Activated CD4-positive, alpha-beta T cell treated with anti-CD3 and anti-CD28 coated beads for 4 hours (primary cell): ENCODE data around the gene PCIF1.
A peak's percentile ranks its signal among the peaks of the same experiment; 100 is the strongest.

Experiments
- DNase-seq, 2 donors: peaks; one replicate each; pipeline ENCODE4 v3.0.0-alpha.2; 2020

Gene PCIF1

GRCh38 chr20:45904583-45905504 lies 29.6 kb upstream of the PCIF1 start:
- no peak for DNase-seq

- no peak for DNase-seq
Measured at GRCh38 chr20:45905505-45906079, 28.9 kb upstream of the PCIF1 start.

- DNase-seq: no peak
Measured at GRCh38 chr20:45907219-45907948, 27.1 kb upstream of the PCIF1 start.

GRCh38 chr20:45908084-45908483 lies 26.4 kb upstream of the PCIF1 start:
- DNase-seq: no peak

GRCh38 chr20:45909336-45909808 lies 25.1 kb upstream of the PCIF1 start:
- DNase-seq: no peak

GRCh38 chr20:45909817-45910669 lies 24.4 kb upstream of the PCIF1 start:
- DNase-seq: no peak

GRCh38 chr20:45910670-45911485 lies 23.6 kb upstream of the PCIF1 start:
- peak; percentile 84 to 86 for DNase-seq

GRCh38 chr20:45911486-45912343 lies 22.8 kb upstream of the PCIF1 start, which contains the start of gene PLTP:
PLTP (minus strand) TSS chr20:45912155; CDS start chr20:45911452, 703 bp downstream.
- DNase-seq: peak in 1 of 2 donors; percentile 19

- DNase-seq: no peak
Measured at GRCh38 chr20:45912344-45912682, 22.2 kb upstream of the PCIF1 start.

- no peak for DNase-seq
Measured at GRCh38 chr20:45913116-45913515, 21.4 kb upstream of the PCIF1 start.

- DNase-seq: no peak
Measured at GRCh38 chr20:45917790-45918141, 16.7 kb upstream of the PCIF1 start.

GRCh38 chr20:45918182-45918737 lies 16.2 kb upstream of the PCIF1 start:
- DNase-seq: no peak

- DNase-seq: no peak
Measured at GRCh38 chr20:45918779-45919537, 15.5 kb upstream of the PCIF1 start.

- DNase-seq: no peak
Measured at GRCh38 chr20:45919542-45920399, 14.7 kb upstream of the PCIF1 start.

- no peak for DNase-seq
Measured at GRCh38 chr20:45920462-45921336, 13.8 kb upstream of the PCIF1 start.

GRCh38 chr20:45921337-45922189 lies 12.9 kb upstream of the PCIF1 start:
- DNase-seq: no peak
